GM18508 (cell line): Measurements from ENCODE around the gene CDH15.

ENCODE experiments used
- ATAC-seq: cut with Tn5 transposase; IDR thresholded peaks from one replicate; pipeline ENCODE4 v1.9.1; 2021; ENCODE audit warnings: moderate number of reproducible peaks; ENCODE audit not compliant: insufficient read depth, unreplicated experiment

The CDH15 gene

GRCh38 chr16:89197633-89198416 is 26.3 kb downstream of the CDH15 start:
- no peak for ATAC-seq

- no peak for ATAC-seq
Observed at GRCh38 chr16:89198417-89199240, 27.1 kb downstream of the CDH15 start.

- no peak for ATAC-seq
Observed at GRCh38 chr16:89199241-89200123, 27.9 kb downstream of the CDH15 start.

- no peak for ATAC-seq
Observed at GRCh38 chr16:89200124-89200849, 28.7 kb downstream of the CDH15 start, which contains the start of gene SLC22A31. Gene SLC22A31 (minus strand): TSS chr16:89200537. CDS start chr16:89200501, 36 bp downstream.

GRCh38 chr16:89200850-89201411 is 29.4 kb downstream of the CDH15 start:
- ATAC-seq, result no peak

GRCh38 chr16:89201439-89202377 is 30.2 kb downstream of the CDH15 start:
- ATAC-seq, result no peak

- no peak for ATAC-seq
Observed at GRCh38 chr16:89202422-89203215, 31.1 kb downstream of the CDH15 start.

- no peak for ATAC-seq
Observed at GRCh38 chr16:89207993-89208392, 36.4 kb downstream of the CDH15 start.

- ATAC-seq, result no peak
Observed at GRCh38 chr16:89209522-89210044, 38.0 kb downstream of the CDH15 start.

GRCh38 chr16:89210165-89210903 is 38.8 kb downstream of the CDH15 start:
- no peak for ATAC-seq

GRCh38 chr16:89210904-89211515 is 39.5 kb downstream of the CDH15 start:
- ATAC-seq, result no peak

- ATAC-seq, result no peak
Observed at GRCh38 chr16:89216315-89217137, 45.0 kb downstream of the CDH15 start.

GRCh38 chr16:89217138-89217387 is 45.5 kb downstream of the CDH15 start:
- no peak for ATAC-seq

GRCh38 chr16:89217388-89218191 is 46.0 kb downstream of the CDH15 start, which contains the start of gene ZNF778:
Gene ZNF778 (plus strand): TSS chr16:89217703. CDS start chr16:89221128, 3,425 bp downstream.
- no peak for ATAC-seq

- no peak for ATAC-seq
Observed at GRCh38 chr16:89219365-89219764, 47.8 kb downstream of the CDH15 start.
